PC-3 (cell line): ENCODE measurements around the gene ZNF524. TPM values are rescaled to one million over a fixed set of nuclear protein-coding genes. Genes with fewer than 3 reads are reported as not detected.

ENCODE experiments used
- ATAC-seq: fragments of 200-7000 bp; cut with Tn5 transposase; 2 replicates; pipeline ENCODE4 v1.9.1; 2020; ENCODE audit warnings: mild to moderate bottlenecking, moderate library complexity
- BruUV-seq: library from RNA; stranded (reverse); fragments of 400-500 nt; replicated peaks from 2 replicates; lab custom pipeline; 2021; lab: Mats Ljungman, UMichigan
- CTCF ChIA-PET: fragments of 300-600 bp; sonication (Branson Sonifier 250); formaldehyde crosslinking; loops from one replicate; lab custom pipeline; 2022; ENCODE audit warnings: antibody characterized with exemption; lab: Charles Lee
- POLR2A ChIA-PET: fragments of 300-600 bp; sonication (Branson Sonifier 250); formaldehyde crosslinking; loops from one replicate; lab custom pipeline; 2022; ENCODE audit warnings: antibody characterized with exemption; ENCODE audit not compliant: unreplicated experiment; lab: Charles Lee
- DNase-seq: peaks from one replicate; pipeline ENCODE4 v3.0.0-alpha.2; 2015
- H2AFZ ChIP-seq: fragments of 300-600 bp; sonication (generic); 2 replicates; pipeline ENCODE4 v1.6.0; 2016; ENCODE audit warnings: antibody characterized with exemption, low read length
- H3F3A ChIP-seq: fragments of 300-600 bp; sonication (generic); one replicate; pipeline ENCODE4 v1.6.0; 2017; ENCODE audit warnings: antibody characterized with exemption, low read length, control low read depth, mild to moderate bottlenecking; ENCODE audit not compliant: unreplicated experiment
- H3K27ac ChIP-seq: fragments of 300-600 bp; sonication (generic); 2 replicates; pipeline ENCODE4 v1.5.1; 2016; ENCODE audit warnings: mild to moderate bottlenecking, low read length
- H3K27me3 ChIP-seq: fragments of 300-600 bp; sonication (generic); 2 replicates; pipeline ENCODE4 v1.6.1; 2016; ENCODE audit warnings: low read length, mixed read lengths
- H3K36me3 ChIP-seq: fragments of 300-600 bp; sonication (generic); 2 replicates; pipeline ENCODE4 v1.6.1; 2016; ENCODE audit warnings: low read depth, mixed run types, low read length, mixed read lengths
- H3K4me1 ChIP-seq: fragments of 300-600 bp; sonication (generic); 2 replicates; pipeline ENCODE4 v1.5.1; 2016; ENCODE audit warnings: low read length; ENCODE audit not compliant: insufficient read depth
- H3K4me2 ChIP-seq: fragments of 300-600 bp; sonication (generic); 2 replicates; pipeline ENCODE4 v1.6.0; 2016; ENCODE audit warnings: low read length
- H3K4me3 ChIP-seq: fragments of 300-600 bp; sonication (generic); 2 replicates; pipeline ENCODE4 v1.5.1; 2016; ENCODE audit warnings: mild to moderate bottlenecking, low read length, mixed read lengths
- H3K79me2 ChIP-seq: fragments of 300-600 bp; sonication (generic); 2 replicates; pipeline ENCODE4 v1.6.1; 2017; ENCODE audit warnings: low read length, mixed read lengths
- H3K9ac ChIP-seq: fragments of 300-600 bp; sonication (generic); 2 replicates; pipeline ENCODE4 v1.6.0; 2016; ENCODE audit warnings: mild to moderate bottlenecking, low read length
- H3K9me2 ChIP-seq: fragments of 300-600 bp; sonication (generic); replicated peaks from 2 replicates; pipeline ENCODE4 v1.6.1; 2016; ENCODE audit warnings: mixed run types, low read length, mixed read lengths
- H3K9me3 ChIP-seq: fragments of 300-600 bp; sonication (generic); 2 replicates; pipeline ENCODE4 v1.6.1; 2016; ENCODE audit warnings: low read length, mixed read lengths
- H4K20me1 ChIP-seq: fragments of 300-600 bp; sonication (generic); 2 replicates; pipeline ENCODE4 v1.6.1; 2016; ENCODE audit warnings: low read length, mixed read lengths
- CTCF ChIP-seq: fragments of 300-600 bp; sonication (generic); conservative IDR thresholded peaks from 2 replicates; pipeline ENCODE4 v1.5.1; 2017; ENCODE audit warnings: antibody characterized with exemption, low read depth, mild to moderate bottlenecking, low read length
- EZH2 ChIP-seq: fragments of 300-600 bp; sonication (generic); IDR thresholded peaks from one replicate; pipeline ENCODE4 v1.6.1; 2017; ENCODE audit warnings: antibody characterized with exemption, mild to moderate bottlenecking, low read length; ENCODE audit not compliant: unreplicated experiment
- EZH2phosphoT487 ChIP-seq: fragments of 300-600 bp; sonication (generic); IDR thresholded peaks from 2 replicates; pipeline ENCODE4 v1.6.1; 2018; ENCODE audit warnings: mild to moderate bottlenecking, antibody characterized with exemption, low read length, borderline replicate concordance
- intact Hi-C: fragments of 100-400 bp; cut with micrococcal nuclease; formaldehyde crosslinking; loops from 2 replicates; pipeline ENCODE4 v1.9.0; 2023
- total RNA-seq: library from RNA; depleted of rRNA; stranded (reverse); fragments of >200 nt; gene quantifications from 2 replicates; pipeline ENCODE4 v1.2.3, GENCODE V29; 2014

The ZNF524 gene
- total RNA-seq, 1 experiment from 2014 or later = 27.7 TPM

GRCh38 chr19:55563261-55563690 is 36.8 kb upstream of the ZNF524 start:
- ChIA-PET CTCF (no interaction called here), POLR2A (no interaction called here)
- H3K9me3 ChIP-seq = no peaks in the 10 kb centered on the region
- H3K27me3 ChIP-seq = no peaks in the 10 kb centered on the region
- peak; percentile 43 for ATAC-seq
- no peaks in the 10 kb centered on the region for H3K79me2 ChIP-seq
- H3K4me1 ChIP-seq = no peaks in the 10 kb centered on the region
- BruUV-seq = no TSS peak
- H4K20me1 ChIP-seq = no peaks in the 10 kb centered on the region
- no peak overlapping the region for H3K4me2 ChIP-seq
- H3F3A ChIP-seq = no peaks in the 10 kb centered on the region
- no peak overlapping the region for H3K27ac ChIP-seq
- H3K4me3 ChIP-seq = no peak overlapping the region
- H3K9ac ChIP-seq = no peak overlapping the region
- H3K9me2 ChIP-seq = no peaks in the 10 kb centered on the region
- H3K36me3 ChIP-seq = no peaks in the 10 kb centered on the region
- intact Hi-C loops = no loop called here
- TF ChIP-seq CTCF (no peak), EZH2phosphoT487 (no peak)
- no peak for DNase-seq
- H2AFZ ChIP-seq = no peak overlapping the region

- POLR2A ChIA-PET = no interaction called here
- ATAC-seq = no peak
- no peak overlapping the region for H2AFZ ChIP-seq
These were observed 33.3 kb upstream of the ZNF524 start for GRCh38 chr19:55566823-55567222.

More at GRCh38 chr19:55566823-55567222, 33.3 kb upstream of the ZNF524 start:
- Histone ChIP-seq H3K4me3 (no peak overlapping the region), H3K4me2 (no peak overlapping the region), H3K79me2 (no peaks in the 10 kb centered on the region), H3K27me3 (no peaks in the 10 kb centered on the region), H3K4me1 (no peaks in the 10 kb centered on the region), H3K9me2 (no peaks in the 10 kb centered on the region), H3K9me3 (no peaks in the 10 kb centered on the region), H3K9ac (no peak overlapping the region), H3K36me3 (no peaks in the 10 kb centered on the region), H3K27ac (no peak overlapping the region), H3F3A (no peaks in the 10 kb centered on the region), H4K20me1 (no peaks in the 10 kb centered on the region)
- DNase-seq = no peak
- CTCF ChIA-PET = no interaction called here
- intact Hi-C loops = no loop called here
- no TSS peak for BruUV-seq
- TF ChIP-seq CTCF (no peak), EZH2 (no peak), EZH2phosphoT487 (no peak)
